SH-SY5Y (cell line): ENCODE measurements around the gene RAI14.

Source experiments
- GATA2 ChIP-seq: IDR thresholded peaks from 2 replicates; pipeline ENCODE4 v1.6.1; 2011; ENCODE audit warnings: mild to moderate bottlenecking, low read depth, low read length
- GATA3 ChIP-seq: IDR thresholded peaks from 2 replicates; pipeline ENCODE4 v1.6.1; 2011; ENCODE audit warnings: low read depth, mild to moderate bottlenecking, low read length, moderate library complexity

DNA sequence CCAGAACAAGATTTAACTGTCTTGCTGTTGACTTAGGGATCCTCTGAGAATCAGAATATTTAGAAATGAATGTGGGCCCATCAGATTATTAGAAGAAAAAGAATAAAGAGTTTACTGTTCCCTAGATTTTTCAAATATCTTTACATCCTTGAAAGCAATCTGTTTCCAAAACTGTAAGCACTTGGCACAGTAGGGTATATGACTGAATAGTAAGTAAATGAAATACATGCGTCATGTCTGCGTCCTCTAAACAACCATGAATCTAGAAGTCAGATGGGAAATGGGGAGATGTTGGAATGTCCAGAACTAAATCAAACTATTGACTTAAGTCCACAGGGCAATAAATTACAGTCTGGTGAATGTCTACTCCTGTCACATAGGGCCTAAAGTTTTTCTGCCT lies 209.0 kb downstream of the RAI14 start:
- TF ChIP-seq GATA2: no peak
- TF ChIP-seq GATA3: no peak
